ENCODE data around the gene FBRSL1. TPM values are rescaled to one million over a fixed set of nuclear protein-coding genes. Genes with fewer than 3 reads are reported as not detected.

FBRSL1 gene
- total RNA-seq, 1 experiment from 2014 or later = 124 TPM

- Histone ChIP-seq H2AFZ (ENCODE audit: low read depth, low read length, poor library complexity, severe bottlenecking) (no peak overlapping the region), H4K20me1 (ENCODE audit: insufficient read depth) (no peaks in the 10 kb centered on the region), H3K9me2 (ENCODE audit: insufficient read depth) (no peaks in the 10 kb centered on the region), H3K27ac (ENCODE audit: low read depth, low read length) (no peak overlapping the region; the same call in 1 of the 2 replicates), H3K4me2 (ENCODE audit: low read length) (no peak overlapping the region), H3K4me1 (ENCODE audit: control insufficient read depth in 1 of 2, insufficient read depth in 2 of 2, low read length in 2 of 2) (peaks cover 3 to 16% of the 10 kb centered on the region in 2 experiments; a peak in 3 of 4 replicates), H3K9me3 (ENCODE audit: control insufficient read depth in 1 of 2, insufficient read depth in 1 of 2, low read depth in 1 of 2, low read length in 2 of 2) (no peaks in the 10 kb centered on the region), H3K9ac (ENCODE audit: low read length) (no peak overlapping the region), H3K36me3 (ENCODE audit: control insufficient read depth in 1 of 2, insufficient read depth in 2 of 2, low read length in 2 of 2) (no peaks in the 10 kb centered on the region), H3K79me2 (ENCODE audit: insufficient read depth, low read length) (peaks cover 2% of the 10 kb centered on the region; the same call in 1 of the 2 replicates), H3K4me3 (replicated peaks in 1 of 2; ENCODE audit: low read depth in 1 of 2, low read length in 2 of 2) (no peak overlapping the region), H3K27me3 (ENCODE audit: insufficient read depth, low read length) (no peaks in the 10 kb centered on the region)
- no peak for ATAC-seq
- no TSS peak for BruUV-seq (replicated peaks)
- intact Hi-C loops (cut with micrococcal nuclease) = no loop called here
- POLR2A ChIA-PET = no interaction called here
- RAD21 ChIA-PET (ENCODE audit: low non-redundant PET in 1 of 2, low total read pairs in 2 of 2, uncharacterized antibody in 2 of 2, unreplicated experiment in 2 of 2) = no interaction called here
- TF ChIP-seq SP1 (IDR thresholded peaks at IDR 0.05; ENCODE audit: low read depth) (no peak), CTCF (IDR thresholded peaks at IDR 0.05 in 2 of 3, conservative IDR thresholded peaks at IDR 0.05 in 1 of 3; ENCODE audit: borderline replicate concordance in 1 of 3, insufficient read depth in 1 of 3, low read depth in 2 of 3, low read length in 2 of 3) (peak in 2 of 3 experiments; percentile 50 to 55; a peak in 4 of 6 replicates)
- CTCF ChIA-PET = interaction anchor here (0.8 to 1.2 kb wide), 4 partner anchors 31 to 141 kb away, joined by 3 to 4 read pairs (median 4); no protein-coding TSS in a partner anchor
- no peak for DNase-seq (ENCODE audit: low read depth, low spot score)
Measured at GRCh38 chr12:132554845-132555630, 65.1 kb downstream of the FBRSL1 start.

- POLR2A ChIA-PET = no interaction called here
- BruUV-seq (replicated peaks) = no TSS peak
- no peak overlapping the region for H3K4me3 ChIP-seq (replicated peaks in 1 of 2; ENCODE audit: low read depth in 1 of 2, low read length in 2 of 2)
- TF ChIP-seq CBX3 (IDR thresholded peaks at IDR 0.05; ENCODE audit: low read depth) (no peak), FOSL1 (IDR thresholded peaks at IDR 0.05; ENCODE audit: low read depth) (no peak), ZFX (IDR thresholded peaks at IDR 0.05) (no peak), POLR2AphosphoS5 (IDR thresholded peaks at IDR 0.05; ENCODE audit: low read depth, low read length) (no peak), ELF1 (IDR thresholded peaks at IDR 0.05; ENCODE audit: borderline replicate concordance, low read depth) (no peak), REST (IDR thresholded peaks at IDR 0.05; ENCODE audit: low read depth) (no peak), EZH2 (IDR thresholded peaks at IDR 0.05) (no peak), SIN3A (IDR thresholded peaks at IDR 0.05; ENCODE audit: low read depth) (no peak), RAD21 (IDR thresholded peaks at IDR 0.05; ENCODE audit: low read depth) (no peak), CEBPB (IDR thresholded peaks at IDR 0.05; ENCODE audit: low read depth) (no peak), EZH2phosphoT487 (IDR thresholded peaks at IDR 0.05; ENCODE audit: borderline replicate concordance) (no peak), JUND (IDR thresholded peaks at IDR 0.05) (no peak), MAX (IDR thresholded peaks at IDR 0.05) (no peak), ZNF274 (IDR thresholded peaks at IDR 0.05; ENCODE audit: low read depth, low read length) (no peak)
Measured at GRCh38 chr12:132555686-132556085, 65.7 kb downstream of the FBRSL1 start.

More at GRCh38 chr12:132555686-132556085, 65.7 kb downstream of the FBRSL1 start:
- ChIA-PET CTCF (no interaction called here), RAD21 (ENCODE audit: low non-redundant PET in 1 of 2, low total read pairs in 2 of 2, uncharacterized antibody in 2 of 2, unreplicated experiment in 2 of 2) (no interaction called here)
- ATAC-seq = no peak
- intact Hi-C loops (cut with micrococcal nuclease) = no loop called here
- Histone ChIP-seq H3K27me3 (ENCODE audit: insufficient read depth, low read length) (no peaks in the 10 kb centered on the region), H3K9me3 (ENCODE audit: control insufficient read depth in 1 of 2, insufficient read depth in 1 of 2, low read depth in 1 of 2, low read length in 2 of 2) (no peaks in the 10 kb centered on the region), H2AFZ (ENCODE audit: low read depth, low read length, poor library complexity, severe bottlenecking) (no peak overlapping the region), H4K20me1 (ENCODE audit: insufficient read depth) (no peaks in the 10 kb centered on the region), H3K9ac (ENCODE audit: low read length) (no peak overlapping the region), H3K4me2 (ENCODE audit: low read length) (no peak overlapping the region), H3K27ac (ENCODE audit: low read depth, low read length) (no peak overlapping the region; the same call in 1 of the 2 replicates), H3K36me3 (ENCODE audit: control insufficient read depth in 1 of 2, insufficient read depth in 2 of 2, low read length in 2 of 2) (no peaks in the 10 kb centered on the region), H3K4me1 (ENCODE audit: control insufficient read depth in 1 of 2, insufficient read depth in 2 of 2, low read length in 2 of 2) (peaks cover 3 to 16% of the 10 kb centered on the region in 2 experiments; a peak in 3 of 4 replicates), H3K79me2 (ENCODE audit: insufficient read depth, low read length) (peaks cover 8% of the 10 kb centered on the region), H3K9me2 (ENCODE audit: insufficient read depth) (no peaks in the 10 kb centered on the region)
- DNase-seq (ENCODE audit: low read depth, low spot score) = no peak
